ENCODE results near the gene ZNF521. TPM values are rescaled to one million over a fixed set of nuclear protein-coding genes. Genes with fewer than 3 reads are reported as not detected.

Gene ZNF521
- total and polyA plus RNA-seq, 4 donors, result 0.50 to 3.7 (median 1.5) TPM

- Histone ChIP-seq H3K4me1 (ENCODE audit: control insufficient read depth in 4 of 4, insufficient read depth in 4 of 4, low read length in 3 of 4) (no peaks in the 10 kb centered on the region), H3K4me3 (ENCODE audit: low read depth in 1 of 3, low read length in 3 of 3) (no peak overlapping the region), H3K36me3 (ENCODE audit: control insufficient read depth in 4 of 4, insufficient read depth in 3 of 4, low read depth in 1 of 4, low read length in 3 of 4) (no peaks in the 10 kb centered on the region), H3K27ac (ENCODE audit: low read depth in 1 of 2, low read length in 2 of 2) (no peak overlapping the region), H3K9me3 (ENCODE audit: control insufficient read depth in 4 of 4, low read length in 3 of 4) (no peaks in the 10 kb centered on the region), H3K27me3 (ENCODE audit: control insufficient read depth in 4 of 4, insufficient read depth in 4 of 4, low read length in 3 of 4) (no peaks in the 10 kb centered on the region), H3K9ac (ENCODE audit: low read depth in 1 of 2, low read length in 2 of 2) (no peak overlapping the region)
- DNase-seq (ENCODE audit: low spot score), result no peak
- 68% methylated on average over 3 of the region's 3 CpGs for WGBS
- TF ChIP-seq ATF3 (IDR thresholded peaks at IDR 0.05) (no peak), HNF4A (conservative IDR thresholded peaks at IDR 0.05) (no peak), YY1 (IDR thresholded peaks at IDR 0.05) (no peak), RXRA (IDR thresholded peaks at IDR 0.05) (no peak), EGR1 (IDR thresholded peaks at IDR 0.05; ENCODE audit: low read depth in 2 of 2) (no peak), MAX (IDR thresholded peaks at IDR 0.05) (no peak), FOXA1 (IDR thresholded peaks at IDR 0.05) (no peak), TAF1 (conservative IDR thresholded peaks at IDR 0.05) (no peak), CTCF (IDR thresholded peaks at IDR 0.05; ENCODE audit: low read depth, low read length, missing input control) (no peak), ZBTB33 (IDR thresholded peaks at IDR 0.05) (no peak), NR2F2 (IDR thresholded peaks at IDR 0.05) (no peak)
Observed at GRCh38 chr18:25141399-25141798, 210.6 kb downstream of the ZNF521 start.

GRCh38 chr18:25140962-25141308 is 211.0 kb downstream of the ZNF521 start:
- Histone ChIP-seq H3K36me3 (ENCODE audit: control insufficient read depth in 4 of 4, insufficient read depth in 3 of 4, low read depth in 1 of 4, low read length in 3 of 4) (no peaks in the 10 kb centered on the region), H3K4me1 (ENCODE audit: control insufficient read depth in 4 of 4, insufficient read depth in 4 of 4, low read length in 3 of 4) (no peaks in the 10 kb centered on the region), H3K4me3 (ENCODE audit: low read depth in 1 of 3, low read length in 3 of 3) (no peak overlapping the region), H3K27ac (ENCODE audit: low read depth in 1 of 2, low read length in 2 of 2) (no peak overlapping the region), H3K27me3 (ENCODE audit: control insufficient read depth in 4 of 4, insufficient read depth in 4 of 4, low read length in 3 of 4) (no peaks in the 10 kb centered on the region), H3K9ac (ENCODE audit: low read depth in 1 of 2, low read length in 2 of 2) (no peak overlapping the region), H3K9me3 (ENCODE audit: control insufficient read depth in 4 of 4, low read length in 3 of 4) (no peaks in the 10 kb centered on the region)
- DNase-seq (ENCODE audit: low spot score), result no peak
- no peak for TF ChIP-seq JUND (IDR thresholded peaks at IDR 0.05)
- TF ChIP-seq MAX (IDR thresholded peaks at IDR 0.05), result no peak
- no peak for TF ChIP-seq FOXA2 (IDR thresholded peaks at IDR 0.05)
- WGBS, result 63% methylated on average over 4 of the region's 4 CpGs

GRCh38 chr18:25140124-25140961 is 211.6 kb downstream of the ZNF521 start:
- Histone ChIP-seq H3K4me3 (ENCODE audit: low read depth in 1 of 3, low read length in 3 of 3) (no peak overlapping the region), H3K9ac (ENCODE audit: low read depth in 1 of 2, low read length in 2 of 2) (no peak overlapping the region), H3K27ac (ENCODE audit: low read depth in 1 of 2, low read length in 2 of 2) (no peak overlapping the region), H3K36me3 (ENCODE audit: control insufficient read depth in 4 of 4, insufficient read depth in 3 of 4, low read depth in 1 of 4, low read length in 3 of 4) (no peaks in the 10 kb centered on the region), H3K27me3 (ENCODE audit: control insufficient read depth in 4 of 4, insufficient read depth in 4 of 4, low read length in 3 of 4) (no peaks in the 10 kb centered on the region), H3K4me1 (ENCODE audit: control insufficient read depth in 4 of 4, insufficient read depth in 4 of 4, low read length in 3 of 4) (no peaks in the 10 kb centered on the region), H3K9me3 (ENCODE audit: control insufficient read depth in 4 of 4, low read length in 3 of 4) (no peaks in the 10 kb centered on the region)
- 57% methylated on average over 8 of the region's 8 CpGs for WGBS
- no peak for DNase-seq (ENCODE audit: low spot score)
- no peak for TF ChIP-seq FOXA2 (IDR thresholded peaks at IDR 0.05)
- TF ChIP-seq SP1 (IDR thresholded peaks at IDR 0.05), result no peak
- no peak for TF ChIP-seq HNF4G (IDR thresholded peaks at IDR 0.05)
- TF ChIP-seq NR2F2 (IDR thresholded peaks at IDR 0.05), result no peak
- TF ChIP-seq HNF4A (conservative IDR thresholded peaks at IDR 0.05), result no peak
- TF ChIP-seq RAD21 (IDR thresholded peaks at IDR 0.05), result no peak
- TF ChIP-seq MAX (IDR thresholded peaks at IDR 0.05), result no peak
- TF ChIP-seq CTCF (IDR thresholded peaks at IDR 0.05; ENCODE audit: low read depth, low read length, missing input control), result no peak
